IMR-90 (cell line): ENCODE data around the gene NKAIN2. TPM values are rescaled to one million over a fixed set of nuclear protein-coding genes. Genes with fewer than 3 reads are reported as not detected.

Source experiments
- ATAC-seq: fragments of 200-7000 bp; cut with Tn5 transposase; 2 replicates; pipeline ENCODE4 v1.9.1; 2020; ENCODE audit warnings: low read depth, mild to moderate bottlenecking, moderate library complexity
- BruUV-seq: library from RNA; stranded (reverse); fragments of 400-500 nt; replicated peaks from 2 replicates; lab custom pipeline; 2021; lab: Mats Ljungman, UMichigan
- CTCF ChIA-PET: fragments of 300-600 bp; formaldehyde crosslinking; extraction: SDS; loops from one replicate; lab custom pipeline; 2021; ENCODE audit warnings: antibody characterized with exemption; lab: Yijun Ruan, JAX
- POLR2A ChIA-PET: fragments of 300-600 bp; sonication (Branson Sonifier 250); formaldehyde crosslinking; loops from one replicate; lab custom pipeline; 2022; ENCODE audit warnings: antibody characterized with exemption; ENCODE audit not compliant: unreplicated experiment; lab: Charles Lee
- DNase-seq: peaks from one replicate; pipeline ENCODE4 v3.0.0; 2013
- H2AFZ ChIP-seq: replicated peaks from 2 replicates; pipeline ENCODE3; 2013; ENCODE audit warnings: low read length, mild to moderate bottlenecking; ENCODE audit not compliant: poor library complexity
- H2AK5ac ChIP-seq: 2 replicates; pipeline ENCODE4 v1.6.1; 2013; ENCODE audit warnings: low read depth, low read length, inconsistent platforms
- H2AK9ac ChIP-seq: replicated peaks from 2 replicates; pipeline ENCODE3; 2013; ENCODE audit warnings: mild to moderate bottlenecking, low read depth, low read length, moderate library complexity; ENCODE audit not compliant: poor library complexity
- H2BK120ac ChIP-seq: 2 replicates; pipeline ENCODE4 v1.6.1; 2013; ENCODE audit warnings: low read depth, low read length, inconsistent platforms
- H2BK15ac ChIP-seq: 3 replicates; pipeline ENCODE4 v1.6.1; 2013; ENCODE audit warnings: low read depth, low read length, inconsistent platforms
- H2BK20ac ChIP-seq: 2 replicates; pipeline ENCODE4 v1.6.1; 2013; ENCODE audit warnings: low read depth, mild to moderate bottlenecking, inconsistent platforms, low read length, moderate library complexity
- H2BK5ac ChIP-seq: 2 replicates; pipeline ENCODE4 v1.6.1; 2013; ENCODE audit warnings: mild to moderate bottlenecking, low read depth, low read length, inconsistent platforms; ENCODE audit not compliant: poor library complexity, severe bottlenecking
- H3K14ac ChIP-seq: replicated peaks from 2 replicates; pipeline ENCODE4 v1.6.1; 2013; ENCODE audit warnings: low read depth, low read length, inconsistent platforms
- H3K18ac ChIP-seq: 2 replicates; pipeline ENCODE4 v1.6.1; 2013; ENCODE audit warnings: low read depth, low read length, control low read depth
- H3K23ac ChIP-seq: 2 replicates; pipeline ENCODE4 v1.6.1; 2013; ENCODE audit warnings: low read depth, low read length, inconsistent platforms
- H3K27ac ChIP-seq: 2 replicates; pipeline ENCODE4 v1.5.1; 2013; ENCODE audit warnings: mild to moderate bottlenecking, control low read depth, low read length; ENCODE audit not compliant: insufficient read depth
- H3K27me3 ChIP-seq: 2 replicates; pipeline ENCODE4 v1.6.1; 2013; ENCODE audit warnings: low read length; ENCODE audit not compliant: control insufficient read depth, insufficient read depth
- H3K36me3 ChIP-seq: 2 replicates; pipeline ENCODE4 v1.6.1; 2013; ENCODE audit warnings: low read length, mixed read lengths; ENCODE audit not compliant: control insufficient read depth, insufficient read depth
- H3K4ac ChIP-seq: 2 replicates; pipeline ENCODE4 v1.6.1; 2013; ENCODE audit warnings: low read depth, low read length, inconsistent platforms
- H3K4me1 ChIP-seq: 2 replicates; pipeline ENCODE4 v1.6.1; 2013; ENCODE audit warnings: low read length, mixed read lengths; ENCODE audit not compliant: control insufficient read depth, insufficient read depth
- H3K4me2 ChIP-seq: 2 replicates; pipeline ENCODE4 v1.6.1; 2013; ENCODE audit warnings: low read depth, mild to moderate bottlenecking, control low read depth, low read length, moderate library complexity
- H3K4me3 ChIP-seq: 2 replicates; pipeline ENCODE4 v1.5.1; 2013; ENCODE audit warnings: low read depth, mild to moderate bottlenecking, control low read depth, low read length, moderate library complexity; ENCODE audit not compliant: insufficient read depth
- H3K56ac ChIP-seq: 2 replicates; pipeline ENCODE4 v1.6.1; 2013; ENCODE audit warnings: low read length, inconsistent platforms; ENCODE audit not compliant: insufficient read depth; ENCODE audit errors: extremely low read depth
- H3K79me1 ChIP-seq, 2 experiments: 2 replicates each; pipeline ENCODE4 v1.6.1; 2013; ENCODE audit warnings: low read length in 2 of 2, inconsistent platforms in 1 of 2, low read depth in 1 of 2
- H3K9ac ChIP-seq: 2 replicates; pipeline ENCODE4 v1.6.1; 2013; ENCODE audit warnings: low read depth, low read length, control low read depth
- H3K9me1 ChIP-seq: 2 replicates; pipeline ENCODE4 v1.6.1; 2013; ENCODE audit warnings: low read length, inconsistent platforms; ENCODE audit not compliant: insufficient read depth
- H3K9me3 ChIP-seq: 2 replicates; pipeline ENCODE4 v1.6.1; 2013; ENCODE audit warnings: low read length; ENCODE audit not compliant: control insufficient read depth, insufficient read depth
- H4K20me1 ChIP-seq: 2 replicates; pipeline ENCODE4 v1.6.1; 2013; ENCODE audit warnings: low read length, inconsistent platforms; ENCODE audit not compliant: insufficient read depth
- H4K5ac ChIP-seq: 2 replicates; pipeline ENCODE4 v1.6.1; 2013; ENCODE audit warnings: mild to moderate bottlenecking, low read depth, low read length, control low read depth
- H4K8ac ChIP-seq, 2 experiments: 2 replicates each; pipeline ENCODE4 v1.6.1; 2013; ENCODE audit warnings: low read depth in 2 of 2, low read length in 2 of 2, control low read depth in 1 of 2, inconsistent platforms in 1 of 2
- H4K91ac ChIP-seq: 2 replicates; pipeline ENCODE4 v1.6.1; 2013; ENCODE audit warnings: low read depth, low read length, inconsistent platforms; ENCODE audit not compliant: insufficient read depth
- BHLHE40 ChIP-seq: fragments of 150-350 bp; IDR thresholded peaks from 2 replicates; pipeline ENCODE4 v1.6.1; 2016; ENCODE audit warnings: mild to moderate bottlenecking, low read depth, low read length
- CEBPB ChIP-seq: IDR thresholded peaks from 2 replicates; pipeline ENCODE4 v1.6.1; 2012; ENCODE audit warnings: low read depth, low read length, improper control_type of control experiment
- CHD1 ChIP-seq: IDR thresholded peaks from 2 replicates; pipeline ENCODE4 v1.6.1; 2012; ENCODE audit warnings: low read depth, low read length, improper control_type of control experiment
- ELK1 ChIP-seq: fragments of 150-350 bp; IDR thresholded peaks from 2 replicates; pipeline ENCODE4 v1.6.1; 2016; ENCODE audit warnings: low read depth, mild to moderate bottlenecking, low read length, moderate library complexity, borderline replicate concordance
- FOS ChIP-seq: fragments of 150-350 bp; IDR thresholded peaks from 2 replicates; pipeline ENCODE4 v1.6.1; 2016; ENCODE audit warnings: low read depth, low read length
- MAFK ChIP-seq: IDR thresholded peaks from 2 replicates; pipeline ENCODE4 v1.6.1; 2012; ENCODE audit warnings: low read depth, low read length, improper control_type of control experiment
- MAZ ChIP-seq: IDR thresholded peaks from 2 replicates; pipeline ENCODE4 v1.6.1; 2012; ENCODE audit warnings: low read depth, mild to moderate bottlenecking, low read length, improper control_type of control experiment, moderate library complexity, borderline replicate concordance
- MXI1 ChIP-seq: IDR thresholded peaks from 2 replicates; pipeline ENCODE4 v1.6.1; 2012; ENCODE audit warnings: low read depth, mild to moderate bottlenecking, low read length, moderate library complexity, borderline replicate concordance
- NFE2L2 ChIP-seq: fragments of 150-350 bp; IDR thresholded peaks from 2 replicates; pipeline ENCODE4 v1.6.1; 2016; ENCODE audit warnings: low read depth, mild to moderate bottlenecking, low read length
- POLR2A ChIP-seq: IDR thresholded peaks from 2 replicates; pipeline ENCODE4 v1.6.1; 2012; ENCODE audit warnings: mild to moderate bottlenecking, low read depth, low read length
- RAD21 ChIP-seq: IDR thresholded peaks from 2 replicates; pipeline ENCODE4 v1.6.1; 2012; ENCODE audit warnings: low read length, improper control_type of control experiment
- RCOR1 ChIP-seq: IDR thresholded peaks from 2 replicates; pipeline ENCODE4 v1.6.1; 2012; ENCODE audit warnings: mild to moderate bottlenecking, low read length, improper control_type of control experiment; ENCODE audit not compliant: insufficient replicate concordance
- RFX5 ChIP-seq: IDR thresholded peaks from 2 replicates; pipeline ENCODE4 v1.8.0; 2012; ENCODE audit warnings: low read depth, mild to moderate bottlenecking, low read length, moderate library complexity
- SMC3 ChIP-seq: fragments of 150-350 bp; IDR thresholded peaks from 2 replicates; pipeline ENCODE4 v1.6.1; 2016; ENCODE audit warnings: low read depth, mild to moderate bottlenecking, antibody characterized with exemption, low read length, moderate library complexity
- USF2 ChIP-seq: fragments of 150-350 bp; IDR thresholded peaks from 2 replicates; pipeline ENCODE4 v1.6.1; 2017; ENCODE audit warnings: mild to moderate bottlenecking, antibody characterized with exemption, low read length, low read depth
- WGBS, 2 experiments: methylation state at CpG; one replicate each; pipeline versions ENCODE4 v1.1.5 to v1.1.7; 2013; ENCODE audit warnings: missing lambda C conversion rate in 2 of 2; ENCODE audit not compliant: insufficient read length in 1 of 2; ENCODE audit errors: extremely low coverage in 2 of 2; 5-methylcytosine and 5-hydroxymethylcytosine counted together
- dilution Hi-C: fragments of 300-500 bp; cut with HindIII; formaldehyde crosslinking; loops from one replicate; pipeline ENCODE4 v1.14.3; 2018; ENCODE audit warnings: low sequenced_read_pairs; ENCODE audit not compliant: unreplicated experiment
- in situ Hi-C: fragments of 300-500 bp; cut with MboI; formaldehyde crosslinking; loops from 3 replicates; pipeline ENCODE4 v1.14.3; 2019; ENCODE audit warnings: low sequenced_read_pairs, inconsistent platforms, mixed read lengths
- intact Hi-C: fragments of 100-400 bp; cut with micrococcal nuclease; formaldehyde crosslinking; loops from 2 replicates; pipeline ENCODE4 v1.10.0; 2022
- polyA plus RNA-seq, 3 experiments: library from polyadenylated mRNA; depleted of rRNA; stranded (reverse); fragments of >200 nt; gene quantifications; 2 replicates each; pipeline ENCODE4 v1.2.3, GENCODE V29; 2012; ENCODE audit warnings: low replicate concordance in 1 of 3
- total RNA-seq: library from RNA; depleted of rRNA; stranded (reverse); fragments of >200 nt; gene quantifications from 2 replicates; pipeline ENCODE4 v1.2.3, GENCODE V29; 2012
- TF ChIP-seq, protein P1 (sequence below): conservative IDR thresholded peaks from 2 replicates; pipeline ENCODE4 v1.5.1; 2012; ENCODE audit warnings: mild to moderate bottlenecking, low read depth, low read length, improper control_type of control experiment

The NKAIN2 gene
- total and polyA plus RNA-seq, 2 of the 4 experiments (the other 2 are of a cell fraction), result not detected

DNA sequence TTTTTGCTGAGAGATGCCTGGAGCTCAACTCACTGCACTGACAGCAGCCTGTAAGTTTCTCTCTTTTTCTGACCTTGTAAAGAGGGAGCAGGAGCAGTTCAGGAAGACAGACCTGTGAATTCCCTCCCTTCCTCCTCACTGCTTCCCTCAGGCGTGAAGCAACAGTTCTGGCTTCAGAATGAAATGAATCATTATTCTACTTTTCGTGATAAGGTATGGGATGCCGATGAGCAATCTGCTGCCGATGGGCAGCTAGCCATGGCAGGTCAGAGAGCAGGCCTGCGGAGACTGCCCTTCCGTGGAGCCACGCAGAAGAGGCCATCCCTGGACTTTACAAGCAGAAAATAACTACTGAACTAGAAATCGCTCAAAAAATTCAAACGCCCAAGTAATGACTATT is 732.1 kb downstream of the NKAIN2 start:
- Histone ChIP-seq H3K27me3 (no peaks in the 10 kb centered on the region), H2BK15ac (no peak overlapping the region), H4K5ac (no peak overlapping the region), H2BK5ac (no peak overlapping the region), H3K23ac (no peak overlapping the region), H3K14ac (no peak overlapping the region), H3K27ac (no peak overlapping the region), H4K8ac (no peak overlapping the region), H3K9me3 (no peaks in the 10 kb centered on the region), H2AK9ac (no peak overlapping the region), H3K36me3 (no peaks in the 10 kb centered on the region), H3K79me1 (no peaks in the 10 kb centered on the region), H3K9me1 (no peaks in the 10 kb centered on the region), H3K4me2 (no peak overlapping the region), H2AFZ (no peak overlapping the region), H3K9ac (no peak overlapping the region), H4K91ac (no peak overlapping the region), H3K18ac (no peak overlapping the region), H3K4me1 (no peaks in the 10 kb centered on the region), H2BK20ac (no peak overlapping the region), H2AK5ac (no peak overlapping the region), H4K20me1 (no peaks in the 10 kb centered on the region), H2BK120ac (no peak overlapping the region), H3K4ac (no peak overlapping the region), H3K4me3 (no peak overlapping the region), H3K56ac (no peak overlapping the region)
- 40% methylated on average over 1 of the region's 9 CpGs; no CpG with 5 or more reads in 1 of the 2 experiments for WGBS, 2 experiments
- ATAC-seq, result no peak
- ChIA-PET POLR2A (interaction anchor here (0.5 kb wide), 1 partner anchor 275 kb away, joined by 3 read pairs; no protein-coding TSS in a partner anchor), CTCF (no interaction called here)
- no peak for TF ChIP-seq SMC3
- TF ChIP-seq RAD21, result no peak
- no peak for TF ChIP-seq CHD1
- TF ChIP-seq FOS, result no peak
- TF ChIP-seq MAFK, result no peak
- TF ChIP-seq ELK1, result no peak
- TF ChIP-seq RFX5, result no peak
- no peak for TF ChIP-seq RCOR1
- TF ChIP-seq, protein P1, sequence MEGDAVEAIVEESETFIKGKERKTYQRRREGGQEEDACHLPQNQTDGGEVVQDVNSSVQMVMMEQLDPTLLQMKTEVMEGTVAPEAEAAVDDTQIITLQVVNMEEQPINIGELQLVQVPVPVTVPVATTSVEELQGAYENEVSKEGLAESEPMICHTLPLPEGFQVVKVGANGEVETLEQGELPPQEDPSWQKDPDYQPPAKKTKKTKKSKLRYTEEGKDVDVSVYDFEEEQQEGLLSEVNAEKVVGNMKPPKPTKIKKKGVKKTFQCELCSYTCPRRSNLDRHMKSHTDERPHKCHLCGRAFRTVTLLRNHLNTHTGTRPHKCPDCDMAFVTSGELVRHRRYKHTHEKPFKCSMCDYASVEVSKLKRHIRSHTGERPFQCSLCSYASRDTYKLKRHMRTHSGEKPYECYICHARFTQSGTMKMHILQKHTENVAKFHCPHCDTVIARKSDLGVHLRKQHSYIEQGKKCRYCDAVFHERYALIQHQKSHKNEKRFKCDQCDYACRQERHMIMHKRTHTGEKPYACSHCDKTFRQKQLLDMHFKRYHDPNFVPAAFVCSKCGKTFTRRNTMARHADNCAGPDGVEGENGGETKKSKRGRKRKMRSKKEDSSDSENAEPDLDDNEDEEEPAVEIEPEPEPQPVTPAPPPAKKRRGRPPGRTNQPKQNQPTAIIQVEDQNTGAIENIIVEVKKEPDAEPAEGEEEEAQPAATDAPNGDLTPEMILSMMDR, result no peak
- TF ChIP-seq USF2, result no peak
- TF ChIP-seq POLR2A, result no peak
- TF ChIP-seq CEBPB, result no peak
- no peak for TF ChIP-seq BHLHE40
- TF ChIP-seq NFE2L2, result no peak
- no peak for TF ChIP-seq MAZ
- TF ChIP-seq MXI1, result no peak
- no TSS peak for BruUV-seq
- in situ Hi-C loops (no loop called here), dilution Hi-C loops (no loop called here), intact Hi-C loops (no loop called here)
- no peak for DNase-seq
